Effector CD4-positive, alpha-beta T cell (primary cell): Measurements from ENCODE around the gene TUT7.
"Not testable (repeated sequence)": the region's sequence is repeated elsewhere in the genome, so short reads cannot be mapped to it uniquely, and the experiment has no call there.

ENCODE experiments used
- DNase-seq: peaks from one replicate; pipeline ENCODE4 v3.0.0-alpha.2; 2020
- total RNA-seq: gene quantifications from one replicate; lab custom pipeline; 2026; lab: John Stamatoyannopoulos, UW

The TUT7 gene, protein sequence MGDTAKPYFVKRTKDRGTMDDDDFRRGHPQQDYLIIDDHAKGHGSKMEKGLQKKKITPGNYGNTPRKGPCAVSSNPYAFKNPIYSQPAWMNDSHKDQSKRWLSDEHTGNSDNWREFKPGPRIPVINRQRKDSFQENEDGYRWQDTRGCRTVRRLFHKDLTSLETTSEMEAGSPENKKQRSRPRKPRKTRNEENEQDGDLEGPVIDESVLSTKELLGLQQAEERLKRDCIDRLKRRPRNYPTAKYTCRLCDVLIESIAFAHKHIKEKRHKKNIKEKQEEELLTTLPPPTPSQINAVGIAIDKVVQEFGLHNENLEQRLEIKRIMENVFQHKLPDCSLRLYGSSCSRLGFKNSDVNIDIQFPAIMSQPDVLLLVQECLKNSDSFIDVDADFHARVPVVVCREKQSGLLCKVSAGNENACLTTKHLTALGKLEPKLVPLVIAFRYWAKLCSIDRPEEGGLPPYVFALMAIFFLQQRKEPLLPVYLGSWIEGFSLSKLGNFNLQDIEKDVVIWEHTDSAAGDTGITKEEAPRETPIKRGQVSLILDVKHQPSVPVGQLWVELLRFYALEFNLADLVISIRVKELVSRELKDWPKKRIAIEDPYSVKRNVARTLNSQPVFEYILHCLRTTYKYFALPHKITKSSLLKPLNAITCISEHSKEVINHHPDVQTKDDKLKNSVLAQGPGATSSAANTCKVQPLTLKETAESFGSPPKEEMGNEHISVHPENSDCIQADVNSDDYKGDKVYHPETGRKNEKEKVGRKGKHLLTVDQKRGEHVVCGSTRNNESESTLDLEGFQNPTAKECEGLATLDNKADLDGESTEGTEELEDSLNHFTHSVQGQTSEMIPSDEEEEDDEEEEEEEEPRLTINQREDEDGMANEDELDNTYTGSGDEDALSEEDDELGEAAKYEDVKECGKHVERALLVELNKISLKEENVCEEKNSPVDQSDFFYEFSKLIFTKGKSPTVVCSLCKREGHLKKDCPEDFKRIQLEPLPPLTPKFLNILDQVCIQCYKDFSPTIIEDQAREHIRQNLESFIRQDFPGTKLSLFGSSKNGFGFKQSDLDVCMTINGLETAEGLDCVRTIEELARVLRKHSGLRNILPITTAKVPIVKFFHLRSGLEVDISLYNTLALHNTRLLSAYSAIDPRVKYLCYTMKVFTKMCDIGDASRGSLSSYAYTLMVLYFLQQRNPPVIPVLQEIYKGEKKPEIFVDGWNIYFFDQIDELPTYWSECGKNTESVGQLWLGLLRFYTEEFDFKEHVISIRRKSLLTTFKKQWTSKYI (N-terminal part only)
- 99.8 reads per million, percentile 82 among the genes with 10 or more reads in this experiment for total RNA-seq

- peak; percentile 90 for DNase-seq
These were observed at the start of gene TUT7 for GRCh38 chr9:86354011-86354817. Gene TUT7 (minus strand): TSS chr9:86354410. CDS start chr9:86353199, 1,211 bp downstream.

- no peak for DNase-seq
These were observed 48.4 kb upstream of the TUT7 start for GRCh38 chr9:86402591-86402990.

- no peak for DNase-seq
These were observed 42.2 kb upstream of the TUT7 start for GRCh38 chr9:86396412-86396811.

- DNase-seq, result not testable (repeated sequence)
These were observed 36.0 kb upstream of the TUT7 start for GRCh38 chr9:86390184-86390583.

GRCh38 chr9:86389628-86390027 is 35.4 kb upstream of the TUT7 start:
- no peak for DNase-seq

DNA sequence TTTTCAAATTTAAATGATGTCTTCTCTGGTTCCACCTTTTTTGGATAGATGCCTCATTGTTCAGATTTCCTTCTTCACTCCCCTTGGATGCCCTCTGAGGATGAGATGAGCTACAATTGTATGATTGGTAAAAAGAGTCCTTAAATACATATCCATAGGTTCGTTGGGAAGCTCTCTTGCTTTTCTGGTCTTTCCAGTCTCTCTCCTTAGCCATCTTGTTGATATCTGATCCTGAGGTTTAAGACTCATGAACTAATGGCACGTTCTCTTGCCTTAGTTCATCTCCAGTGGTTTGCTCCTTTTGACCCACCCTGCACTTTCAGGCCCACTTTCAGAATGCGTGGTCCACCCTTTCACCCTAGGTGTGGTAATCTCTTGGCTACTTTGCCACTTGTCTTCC is 33.2 kb upstream of the TUT7 start:
- no peak for DNase-seq

DNA sequence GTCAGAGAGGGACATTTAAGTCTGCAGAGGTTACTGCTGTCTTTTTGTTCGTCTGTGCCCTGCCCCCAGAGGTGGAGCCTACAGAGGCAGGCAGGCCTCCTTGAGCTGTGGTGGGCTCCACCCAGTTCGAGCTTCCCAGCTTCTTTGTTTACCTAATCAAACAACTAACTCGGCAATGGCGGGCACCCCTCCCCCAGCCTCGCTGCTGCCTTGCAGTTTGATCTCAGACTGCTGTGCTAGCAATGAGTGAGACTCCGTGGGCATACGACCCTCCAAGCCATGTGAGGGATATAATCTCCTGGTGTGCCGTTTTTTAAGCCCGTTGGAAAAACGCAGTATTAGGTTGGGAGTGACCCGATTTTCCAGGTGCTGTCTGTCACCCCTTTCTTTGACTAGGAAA is 28.8 kb upstream of the TUT7 start:
- not testable (repeated sequence) for DNase-seq

DNA sequence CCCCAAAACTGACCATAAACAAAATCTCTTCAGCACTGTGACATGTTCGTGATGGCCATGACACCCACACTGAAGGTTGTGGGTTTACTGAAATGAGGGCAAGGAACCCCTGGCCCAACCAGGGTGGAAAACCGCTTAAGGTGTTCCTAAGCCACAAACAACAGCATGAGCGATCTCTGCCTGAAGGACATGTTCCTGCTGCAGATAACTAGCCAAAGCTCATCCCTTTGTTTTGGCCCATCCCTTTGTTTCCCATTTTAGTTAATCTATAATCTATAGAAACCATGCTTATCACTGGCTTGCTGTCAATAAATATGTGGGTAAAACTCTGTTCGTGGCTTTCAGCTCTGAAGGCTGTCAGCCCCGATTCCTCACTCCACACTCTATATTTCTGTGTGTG is 21.8 kb upstream of the TUT7 start:
- no peak for DNase-seq

- no peak for DNase-seq
These were observed 15.6 kb upstream of the TUT7 start for GRCh38 chr9:86369810-86370209.

DNA sequence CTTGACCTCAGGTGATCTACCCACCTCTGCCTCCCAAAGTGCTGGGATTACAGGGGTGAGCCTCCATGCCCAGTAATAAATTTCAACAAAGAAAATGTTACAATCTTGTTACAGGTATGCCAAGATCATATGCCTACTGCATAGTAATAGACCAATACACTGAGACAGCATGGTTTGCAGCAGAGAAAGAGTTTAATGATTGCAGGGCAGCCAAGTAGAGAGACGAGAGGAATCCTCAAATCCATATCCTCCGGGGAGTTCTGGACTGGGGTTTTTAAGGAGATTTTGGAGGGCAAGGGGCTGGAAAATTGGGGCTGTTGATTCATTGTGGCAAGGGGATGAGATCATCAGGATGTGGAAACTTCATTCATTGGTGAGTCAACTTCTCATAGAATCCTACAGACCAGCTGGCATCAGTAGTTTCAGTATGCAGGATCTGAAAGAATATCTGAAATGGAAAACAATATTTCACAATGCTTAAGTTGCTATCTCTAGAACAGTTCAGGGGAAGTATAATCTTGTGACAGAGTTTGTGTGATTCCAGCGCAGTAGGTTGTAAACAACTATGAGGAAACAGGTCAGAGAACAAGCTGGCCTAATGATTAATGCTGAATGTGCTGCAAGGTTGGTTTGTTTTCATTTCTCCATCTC is 14.8 kb upstream of the TUT7 start:
- no peak for DNase-seq

- DNase-seq, result no peak
These were observed 7.0 kb upstream of the TUT7 start for GRCh38 chr9:86361176-86361575.

GRCh38 chr9:86359151-86359879 is 5.1 kb upstream of the TUT7 start:
- DNase-seq, result no peak

GRCh38 chr9:86356871-86357866 is 3.0 kb upstream of the TUT7 start:
- no peak for DNase-seq

- DNase-seq, result no peak
These were observed 1.6 kb upstream of the TUT7 start for GRCh38 chr9:86355814-86356213.

GRCh38 chr9:86354818-86355309 is 654 bp upstream of the TUT7 start:
- no peak for DNase-seq

DNA sequence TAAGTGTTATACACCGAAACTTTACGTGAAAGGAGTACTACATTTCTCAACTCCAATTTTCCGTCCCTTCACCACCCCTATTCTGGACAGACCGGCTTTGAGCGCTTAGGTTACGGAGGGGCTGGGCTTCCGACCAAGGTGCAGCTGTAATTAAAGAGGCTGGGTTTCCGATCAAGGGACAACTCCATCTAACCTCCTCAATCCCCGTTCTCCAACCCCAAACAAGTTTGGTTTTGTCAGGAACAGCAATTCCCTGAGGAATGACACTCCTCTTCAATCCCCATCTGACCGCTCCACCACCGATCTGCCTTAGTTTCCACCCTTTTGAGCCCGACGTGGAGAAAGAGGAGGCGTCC is 577 bp downstream of the TUT7 start:
- DNase-seq, result peak; percentile 8

DNA sequence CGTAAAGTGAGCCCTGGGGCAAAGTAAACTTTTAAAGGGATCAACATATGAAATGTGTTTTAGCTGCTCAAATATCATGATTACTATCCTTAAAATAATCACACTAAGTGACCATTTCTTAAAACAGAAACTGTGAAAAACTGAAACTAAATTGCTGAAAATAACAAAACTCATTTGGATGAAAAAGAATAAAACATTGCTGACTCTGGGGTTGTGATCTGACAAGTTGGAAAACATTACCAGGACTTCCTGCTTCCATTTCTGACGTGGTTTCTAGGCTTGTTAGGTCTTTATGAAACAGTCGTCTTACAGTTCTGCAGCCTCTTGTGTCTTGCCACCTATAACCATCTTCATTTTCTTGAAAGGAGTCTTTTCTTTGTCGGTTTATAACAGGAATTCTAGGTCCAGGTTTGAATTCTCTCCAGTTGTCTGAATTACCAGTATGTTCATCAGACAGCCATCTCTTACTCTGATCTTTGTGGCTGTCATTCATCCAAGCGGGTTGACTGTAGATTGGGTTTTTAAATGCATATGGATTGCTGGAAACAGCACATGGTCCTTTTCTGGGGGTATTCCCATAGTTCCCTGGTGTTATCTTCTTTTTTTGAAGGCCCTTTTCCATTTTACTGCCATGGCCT is 1.7 kb downstream of the TUT7 start:
- DNase-seq, result peak; percentile 5

DNA sequence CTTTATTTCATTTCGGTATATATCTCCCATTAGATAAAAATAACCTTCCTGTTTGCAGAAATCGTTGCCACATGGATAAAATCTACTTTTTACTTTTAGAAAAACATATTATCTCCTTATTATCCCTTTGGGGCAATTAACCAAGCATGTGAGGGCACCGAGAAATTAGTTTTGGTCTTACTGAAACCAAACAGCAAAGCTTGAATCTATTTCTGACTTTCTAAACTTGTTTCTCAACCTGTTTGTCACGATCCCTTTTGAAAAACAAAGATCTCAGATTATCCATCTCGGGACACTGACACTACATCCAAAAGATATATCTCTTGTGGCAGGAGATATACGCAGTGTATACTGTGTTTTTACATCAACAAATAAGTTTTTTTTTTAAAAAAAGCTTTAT is 2.3 kb downstream of the TUT7 start:
- DNase-seq, result no peak
